Brain microvascular endothelial cell (primary cell): ENCODE results near the gene LILRB2.

ENCODE experiments used
- DNase-seq: peaks from one replicate; pipeline ENCODE4 v3.0.0-alpha.2; 2020
- H3K27ac ChIP-seq: fragments of 250-450 bp; sonication (Bioruptor Pico); 2 replicates; pipeline ENCODE4 v1.5.1; 2020; ENCODE audit warnings: mild to moderate bottlenecking, moderate library complexity
- H3K27me3 ChIP-seq: fragments of 250-450 bp; sonication (Bioruptor Pico); replicated peaks from 2 replicates; pipeline ENCODE4 v1.5.1; 2020; ENCODE audit warnings: mild to moderate bottlenecking
- H3K36me3 ChIP-seq: fragments of 250-450 bp; sonication (Bioruptor Pico); replicated peaks from 2 replicates; pipeline ENCODE4 v1.5.1; 2020; ENCODE audit warnings: mild to moderate bottlenecking
- H3K4me3 ChIP-seq: 2 replicates; pipeline ENCODE4 v1.5.1; 2011; ENCODE audit warnings: low read depth, mild to moderate bottlenecking, control low read depth, low read length, moderate library complexity
- in situ Hi-C: cut with HindIII; loops from 2 replicates; pipeline ENCODE4 v1.10.0; 2017; ENCODE audit warnings: low sequenced_read_pairs, low pct_ligation_motif_present
- TF ChIP-seq, protein P1 (sequence below): IDR thresholded peaks from 2 replicates; pipeline ENCODE4 v1.5.1; 2011; ENCODE audit warnings: low read depth, mild to moderate bottlenecking, moderate library complexity, low read length, control low read depth, inconsistent platforms; ENCODE audit errors: missing control alignments

Gene LILRB2

DNA sequence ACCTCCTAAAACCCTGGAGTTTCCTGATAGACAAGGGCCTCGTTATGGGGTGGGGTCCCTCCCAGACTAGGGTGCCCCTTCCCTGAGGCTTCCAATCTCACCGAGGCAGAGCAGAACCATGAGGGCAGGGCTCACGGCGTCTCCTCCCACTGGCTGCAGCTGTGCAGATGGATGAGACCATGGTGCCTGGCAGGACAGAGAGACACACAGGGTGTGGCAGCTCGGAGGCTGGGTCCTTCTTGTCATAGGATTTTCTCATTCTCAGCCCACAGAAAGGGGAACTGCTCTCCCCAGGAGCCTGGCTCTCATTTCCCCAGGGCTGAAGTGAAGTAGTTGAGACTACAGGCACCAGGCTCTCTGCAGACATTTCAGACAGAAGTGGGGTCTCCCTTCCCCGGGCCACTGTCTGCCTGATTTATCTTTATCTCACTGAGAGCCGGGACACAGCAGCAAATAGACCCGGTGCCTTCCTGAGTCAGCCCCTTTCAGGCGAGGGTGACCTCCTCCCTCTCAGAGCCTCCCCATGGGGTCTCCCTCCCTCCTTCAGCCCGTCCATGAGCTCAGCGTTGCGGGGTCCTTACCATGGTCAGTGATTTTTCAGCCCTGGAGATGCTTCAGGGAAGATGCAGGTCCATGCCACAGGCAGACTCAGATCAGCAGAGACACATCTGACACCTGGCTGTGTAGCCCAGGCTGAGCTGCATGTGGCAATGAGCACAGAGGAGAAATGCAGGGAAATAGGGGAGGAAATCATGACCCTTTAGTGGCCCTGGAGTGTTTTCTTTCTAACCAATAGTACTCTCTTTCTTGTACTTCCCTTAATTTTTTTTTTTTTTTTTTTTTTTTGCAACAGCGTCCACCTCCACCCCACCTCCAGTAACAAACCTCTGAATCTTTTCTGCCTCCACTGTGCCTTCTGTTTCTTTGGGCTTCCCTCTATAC, 31.8 kb upstream of the LILRB2 start, which contains the start of gene LILRA5:
LILRA5 (minus strand) TSS at position 731 of the 942 bp plus-strand sequence; CDS start at position 584, 147 bp downstream.
- Histone ChIP-seq H3K27me3 (no peaks in the 10 kb centered on the region), H3K36me3 (no peaks in the 10 kb centered on the region), H3K27ac (no peak within 1 kb of the TSS), H3K4me3 (no peak within 1 kb of the TSS)
- in situ Hi-C loops, result no loop called here
- TF ChIP-seq, protein P1, sequence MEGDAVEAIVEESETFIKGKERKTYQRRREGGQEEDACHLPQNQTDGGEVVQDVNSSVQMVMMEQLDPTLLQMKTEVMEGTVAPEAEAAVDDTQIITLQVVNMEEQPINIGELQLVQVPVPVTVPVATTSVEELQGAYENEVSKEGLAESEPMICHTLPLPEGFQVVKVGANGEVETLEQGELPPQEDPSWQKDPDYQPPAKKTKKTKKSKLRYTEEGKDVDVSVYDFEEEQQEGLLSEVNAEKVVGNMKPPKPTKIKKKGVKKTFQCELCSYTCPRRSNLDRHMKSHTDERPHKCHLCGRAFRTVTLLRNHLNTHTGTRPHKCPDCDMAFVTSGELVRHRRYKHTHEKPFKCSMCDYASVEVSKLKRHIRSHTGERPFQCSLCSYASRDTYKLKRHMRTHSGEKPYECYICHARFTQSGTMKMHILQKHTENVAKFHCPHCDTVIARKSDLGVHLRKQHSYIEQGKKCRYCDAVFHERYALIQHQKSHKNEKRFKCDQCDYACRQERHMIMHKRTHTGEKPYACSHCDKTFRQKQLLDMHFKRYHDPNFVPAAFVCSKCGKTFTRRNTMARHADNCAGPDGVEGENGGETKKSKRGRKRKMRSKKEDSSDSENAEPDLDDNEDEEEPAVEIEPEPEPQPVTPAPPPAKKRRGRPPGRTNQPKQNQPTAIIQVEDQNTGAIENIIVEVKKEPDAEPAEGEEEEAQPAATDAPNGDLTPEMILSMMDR, result no peak
- DNase-seq, result no peak

- in situ Hi-C loops, result no loop called here
- Histone ChIP-seq H3K36me3 (no peaks in the 10 kb centered on the region), H3K4me3 (no peak overlapping the region), H3K27me3 (no peaks in the 10 kb centered on the region), H3K27ac (no peak overlapping the region)
- DNase-seq, result no peak
- TF ChIP-seq, protein P1, result no peak
Observed at GRCh38 chr19:54312011-54312410, 31.1 kb upstream of the LILRB2 start.

- Histone ChIP-seq H3K27me3 (no peaks in the 10 kb centered on the region), H3K36me3 (no peaks in the 10 kb centered on the region), H3K4me3 (no peak overlapping the region), H3K27ac (no peak overlapping the region)
- DNase-seq, result no peak
- TF ChIP-seq, protein P1, result no peak
- in situ Hi-C loops, result no loop called here
Observed at GRCh38 chr19:54311486-54311885, 30.6 kb upstream of the LILRB2 start.

DNA sequence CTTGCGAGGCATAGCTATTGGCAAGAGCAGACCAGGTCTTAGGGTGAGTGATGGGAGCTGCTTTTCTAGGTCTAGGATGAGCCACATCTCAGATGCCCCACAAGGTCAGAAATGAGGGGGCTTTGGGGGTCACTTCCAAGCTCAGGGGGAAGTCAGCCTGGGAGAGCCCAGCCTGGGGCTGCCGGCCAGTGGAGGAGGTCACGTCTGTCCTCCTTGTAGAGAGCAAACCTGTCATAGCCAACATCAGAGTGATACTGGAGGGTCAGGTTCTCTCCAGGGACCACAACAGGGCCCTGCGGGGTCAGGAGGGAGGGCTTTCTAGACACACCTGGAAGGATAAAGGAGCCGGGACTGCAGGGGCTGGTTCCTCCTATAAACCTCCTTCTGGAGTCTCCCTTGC, 29.6 kb upstream of the LILRB2 start:
- in situ Hi-C loops, result no loop called here
- H3K36me3 ChIP-seq, result no peaks in the 10 kb centered on the region
- no peak for DNase-seq
- H3K4me3 ChIP-seq, result no peak overlapping the region
- TF ChIP-seq, protein P1, result no peak
- no peaks in the 10 kb centered on the region for H3K27me3 ChIP-seq
- no peak overlapping the region for H3K27ac ChIP-seq

DNA sequence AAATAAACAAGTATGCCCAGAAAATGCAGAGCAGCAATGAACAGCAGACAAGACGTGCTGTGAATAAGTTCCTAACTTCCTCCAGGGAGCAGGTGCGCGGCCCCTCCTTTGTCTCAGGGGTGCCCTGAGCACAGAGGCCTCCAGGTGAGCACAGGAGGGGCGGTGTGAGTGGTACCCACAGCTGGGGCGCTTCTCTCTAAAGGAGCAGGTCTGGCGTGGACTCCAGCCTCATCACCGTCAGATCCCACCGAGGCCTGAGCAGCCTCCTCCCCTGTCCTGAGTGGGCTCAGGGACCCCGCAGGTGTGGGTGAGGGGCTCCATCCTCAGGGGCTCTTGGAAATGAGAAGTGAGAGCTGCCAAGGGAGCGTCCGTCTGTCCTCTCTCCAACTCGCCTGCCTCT, 28.9 kb upstream of the LILRB2 start:
- Histone ChIP-seq H3K36me3 (no peaks in the 10 kb centered on the region), H3K4me3 (no peak overlapping the region), H3K27me3 (no peaks in the 10 kb centered on the region), H3K27ac (no peak overlapping the region)
- no peak for DNase-seq
- in situ Hi-C loops, result no loop called here
- TF ChIP-seq, protein P1, result no peak
